ENCODE data around the gene INTS11. TPM values are rescaled to one million over a fixed set of nuclear protein-coding genes. Genes with fewer than 3 reads are reported as not detected.

Gene INTS11
- total RNA-seq, 1 experiment from 2014 or later, result 139 TPM

GRCh38 chr1:1281533-1282321 is 42.7 kb downstream of the INTS11 start:
- H2AK5ac ChIP-seq (ENCODE audit: insufficient read length, low read length), result no peak overlapping the region
- no peak for DNase-seq
- H3K27ac Mint-ChIP-seq, result no peak overlapping the region

More at GRCh38 chr1:1281533-1282321, 42.7 kb downstream of the INTS11 start:
- H4K91ac ChIP-seq (ENCODE audit: insufficient read length, low read depth, low read length), result no peak overlapping the region
- H3K23me2 ChIP-seq (ENCODE audit: insufficient read length, low read depth, low read length, poor library complexity, severe bottlenecking), result no peaks in the 10 kb centered on the region
- no CpG with 5 or more reads among the region's 26 CpGs for WGBS (ENCODE audit: extremely low coverage, insufficient read length, low lambda C conversion rate)
- no peaks in the 10 kb centered on the region for H3K9me3 ChIP-seq (ENCODE audit: control insufficient read depth, low read depth, low read length)
- no peak for TF ChIP-seq CTCF (conservative IDR thresholded peaks at IDR 0.05)
- no peak overlapping the region for H3K56ac ChIP-seq (ENCODE audit: insufficient read length, low read depth, low read length)
- H3K4ac ChIP-seq (ENCODE audit: low read depth, low read length), result no peak overlapping the region
- no peaks in the 10 kb centered on the region for H3K4me1 ChIP-seq (ENCODE audit: insufficient read depth, low read length)
- Mint-ChIP-seq H3K9me3 (no peaks in the 10 kb centered on the region; a peak in 1 of 5 replicates), H3K36me3 (ENCODE audit: insufficient read depth in 1 of 3, low read depth in 3 of 3) (no peaks in the 10 kb centered on the region), H3K4me3 (no peak overlapping the region), H3K27me3 (ENCODE audit: low read depth) (peaks cover 6% of the 10 kb centered on the region), H3K4me1 (0 out of 4 replicates have a peak, but pooled peaks cover 0 to 5% of the 10 kb centered on the region in 2 experiments)
- H2BK5ac ChIP-seq (ENCODE audit: insufficient read length, low read length), result no peak overlapping the region
- no peak overlapping the region for H3K4me2 ChIP-seq (ENCODE audit: insufficient read depth, insufficient read length, low read length)
- no peak overlapping the region for H3T11ph ChIP-seq (ENCODE audit: low read length)
- no peak overlapping the region; the same call in 1 of the 2 replicates for H3K14ac ChIP-seq (ENCODE audit: insufficient read depth, low read length)
- no peak overlapping the region for H3K9ac ChIP-seq (ENCODE audit: extremely low read depth, insufficient read length, low read length)
- H3K79me1 ChIP-seq (ENCODE audit: insufficient read depth, low read depth, low read length, poor library complexity, severe bottlenecking), result no peaks in the 10 kb centered on the region
- H3K27me3 ChIP-seq (ENCODE audit: insufficient read depth, low read length), result no peaks in the 10 kb centered on the region
- H3K18ac ChIP-seq (ENCODE audit: insufficient read length, low read depth, low read length), result no peak overlapping the region
- H2BK120ac ChIP-seq (ENCODE audit: low read depth, low read length, poor library complexity, severe bottlenecking), result no peak overlapping the region
- H2BK20ac ChIP-seq (ENCODE audit: low read depth, low read length, poor library complexity, severe bottlenecking), result no peak overlapping the region
- H2BK12ac ChIP-seq (ENCODE audit: insufficient read length, low read depth, low read length), result no peak overlapping the region
- no peak overlapping the region for H4K5ac ChIP-seq (ENCODE audit: insufficient read length, low read depth, low read length)
- H3K23ac ChIP-seq (ENCODE audit: insufficient read length, low read depth, low read length), result no peak overlapping the region
- H3K27ac ChIP-seq (ENCODE audit: insufficient read length, low read depth, low read length), result no peak overlapping the region
- no peak overlapping the region for H2AFZ ChIP-seq (ENCODE audit: low read length)
- H2BK15ac ChIP-seq (ENCODE audit: low read depth, low read length), result no peak overlapping the region
- no peaks in the 10 kb centered on the region for H3K79me2 ChIP-seq (ENCODE audit: insufficient read depth, low read length)
- H4K8ac ChIP-seq (replicated peaks; ENCODE audit: insufficient read length, low read depth, low read length), result no peak overlapping the region
- H4K20me1 ChIP-seq (ENCODE audit: control insufficient read depth, insufficient read depth, insufficient read length), result no peaks in the 10 kb centered on the region
